K562 (cell line): ENCODE data around the gene MTIF3. TPM values are rescaled to one million over a fixed set of nuclear protein-coding genes. Genes with fewer than 3 reads are reported as not detected.

Experiments
- BMI1 ChIP-seq: fragments of 150-350 bp; IDR thresholded peaks from 2 replicates; pipeline ENCODE4 v1.6.1; 2014; ENCODE audit warnings: low read length
- CHD2 ChIP-seq: IDR thresholded peaks from 2 replicates; pipeline ENCODE4 v1.6.1; 2011; ENCODE audit warnings: low read depth, low read length
- CHD7 ChIP-seq: fragments of 200-600 bp; sonication (generic); IDR thresholded peaks from one replicate; pipeline ENCODE4 v1.6.1; 2012; ENCODE audit warnings: mild to moderate bottlenecking, low read depth, low read length, inconsistent platforms
- NCOA1 ChIP-seq: fragments of 450-650 bp; IDR thresholded peaks from 2 replicates; pipeline ENCODE4 v1.6.1; 2016; ENCODE audit warnings: low read depth
- NCOA6 ChIP-seq: fragments of 450-650 bp; IDR thresholded peaks from 2 replicates; pipeline ENCODE4 v1.6.1; 2017; ENCODE audit warnings: mild to moderate bottlenecking
- SRSF3 ChIP-seq: fragments of 200-400 bp; formaldehyde crosslinking; IDR thresholded peaks from 2 replicates; pipeline ENCODE4 v1.6.1; 2016; ENCODE audit warnings: mild to moderate bottlenecking, low read length, moderate library complexity; ENCODE audit not compliant: insufficient read depth
- UBTF ChIP-seq, 2 experiments: IDR thresholded peaks; 2 replicates each; pipeline ENCODE4 v1.6.1; 2012; ENCODE audit warnings: improper control_type of control experiment in 2 of 2, low read depth in 2 of 2, low read length in 2 of 2, borderline replicate concordance in 1 of 2
- ZBTB33 ChIP-seq: sonication (generic); formaldehyde crosslinking; IDR thresholded peaks from 2 replicates; pipeline ENCODE4 v1.8.1; 2023; ENCODE audit warnings: mild to moderate bottlenecking, missing genetic modification reagents
- ZC3H8 ChIP-seq: fragments of 450-650 bp; IDR thresholded peaks from 2 replicates; pipeline ENCODE4 v1.6.1; 2017
- ZNF212 ChIP-seq: fragments of 450-650 bp; formaldehyde crosslinking; IDR thresholded peaks from 2 replicates; pipeline ENCODE4 v1.4.0; 2020; ENCODE audit warnings: mild to moderate bottlenecking
- polyA plus RNA-seq, 8 experiments: library from polyadenylated mRNA; depleted of rRNA in 4 of 8; stranded (reverse) in 5 of 8; unstranded in 3 of 8; fragments of >200 nt; fragmentation: Nextera tagmentation in 2 of 8; fragmentation: Illumina TruSeq in 1 of 8; extraction: Ambion mirVana in 2 of 8; extraction: Trizol in 1 of 8; gene quantifications; 2 replicates each; pipeline versions ENCODE4 v1.2.1 to v1.2.3, GENCODE V29; 2011 to 2014; ENCODE audit warnings: inconsistent platforms in 1 of 8, missing spikeins in 1 of 8
- total RNA-seq, 7 experiments: library from RNA; depleted of rRNA in 6 of 7; stranded (reverse); fragments of >200 nt in 6 of 7; fragmentation: Illumina TruSeq in 2 of 7; extraction: Trizol in 2 of 7; gene quantifications; 2 replicates each; pipeline versions ENCODE4 v1.2.1 to v1.2.3, GENCODE V29; 2011 to 2021; ENCODE audit warnings: low replicate concordance in 1 of 7

Gene MTIF3
- total and polyA plus RNA-seq, 9 of the 15 experiments (the other 6 are each of a cell fraction or from before 2014, with no cell fraction given): 23.5 to 73.6 (median 45.2) TPM

- no peak for TF ChIP-seq CHD7
- TF ChIP-seq CHD2: no peak
- TF ChIP-seq BMI1: no peak
- peak; percentile 78; the same call in 1 of the 2 replicates for TF ChIP-seq ZBTB33
- no peak for TF ChIP-seq ZC3H8
- no peak for TF ChIP-seq SRSF3
- no peak for TF ChIP-seq NCOA6
- no peak for TF ChIP-seq UBTF (IDR thresholded peaks at IDR 0.05; ENCODE audit: borderline replicate concordance in 1 of 2, low read depth in 2 of 2, low read length in 2 of 2)
- no peak for TF ChIP-seq NCOA1
- no peak for TF ChIP-seq ZNF212 (CRISPR knock-in tag)
Measured at GRCh38 chr13:27424246-27425157, 25.9 kb downstream of the MTIF3 start, which contains the start of gene GTF3A (continued).
